Activated B cell treated with CpG ODN at 0.5 μM for 24 hours (primary cell): Measurements from ENCODE around the gene MLPH. TPM values are rescaled to one million over a fixed set of nuclear protein-coding genes. Genes with fewer than 3 reads are reported as not detected.
A peak's percentile ranks its signal among the peaks of the same experiment; 100 is the strongest.

Source experiments
- ATAC-seq: fragments of 200-7000 bp; cut with Tn5 transposase; one replicate; pipeline ENCODE4 v1.10.0; 2021; ENCODE audit warnings: low read depth, mild to moderate bottlenecking, moderate library complexity
- CTCF ChIA-PET: fragments of 350-600 bp; sonication (Branson Sonifier 250); formaldehyde crosslinking; loops from one replicate; lab custom pipeline; 2021; ENCODE audit warnings: antibody characterized with exemption; lab: Charles Lee
- POLR2A ChIA-PET: fragments of 350-600 bp; sonication (Branson Sonifier 250); formaldehyde crosslinking; loops from one replicate; lab custom pipeline; 2021; ENCODE audit warnings: antibody characterized with exemption; lab: Charles Lee
- DNase-seq: peaks from one replicate; pipeline ENCODE4 v3.0.0; 2022
- H3K27ac Mint-ChIP-seq: one replicate; pipeline ENCODE4 v1.8.0; 2020; ENCODE audit warnings: mixed read lengths
- H3K27me3 Mint-ChIP-seq: one replicate; pipeline ENCODE4 v1.8.0; 2021; ENCODE audit warnings: mixed read lengths
- H3K36me3 Mint-ChIP-seq: one replicate; pipeline ENCODE4 v1.8.0; 2021; ENCODE audit warnings: low read depth, mixed read lengths
- H3K4me1 Mint-ChIP-seq: one replicate; pipeline ENCODE4 v1.8.0; 2021; ENCODE audit warnings: mixed read lengths
- H3K4me3 Mint-ChIP-seq: one replicate; pipeline ENCODE4 v1.8.0; 2020; ENCODE audit warnings: mild to moderate bottlenecking, mixed read lengths
- H3K9me3 Mint-ChIP-seq: one replicate; pipeline ENCODE4 v1.8.0; 2020; ENCODE audit warnings: mixed read lengths
- CTCF ChIP-seq: fragments of 200-600 bp; IDR thresholded peaks from one replicate; pipeline ENCODE4 v1.8.0; 2022; ENCODE audit warnings: antibody characterized with exemption, mild to moderate bottlenecking
- intact Hi-C: fragments of 100-400 bp; cut with micrococcal nuclease; formaldehyde crosslinking; loops from one replicate; pipeline ENCODE4 v1.15.1; 2024
- total RNA-seq: library from RNA; stranded (reverse); gene quantifications from 2 replicates; pipeline ENCODE4 v1.2.3, GENCODE V29; 2022

MLPH gene
- total RNA-seq, 1 donor from 2014 or later = not detected

- ChIA-PET POLR2A (interaction anchor here (0.6 to 0.9 kb wide), 3 partner anchors 34 to 65 kb away, joined by 3 to 5 read pairs (median 4); no protein-coding TSS in a partner anchor), CTCF (interaction anchor here (0.6 to 3.1 kb wide), 24 partner anchors 10 to 1747 kb away, joined by 3 to 119 read pairs (median 4); no protein-coding TSS in a partner anchor)
- ATAC-seq = peak; percentile 64
- Mint-ChIP-seq H3K4me1 (no peaks in the 10 kb centered on the region), H3K27ac (no peak overlapping the region), H3K9me3 (no peaks in the 10 kb centered on the region), H3K27me3 (peaks cover 5% of the 10 kb centered on the region), H3K4me3 (no peak overlapping the region), H3K36me3 (no peaks in the 10 kb centered on the region)
- DNase-seq = peak; percentile 58
- TF ChIP-seq CTCF = no peak
- intact Hi-C loops = loop anchor here (1.0 to 2.0 kb wide), 4 partner anchors 59 to 261 kb away; no protein-coding TSS in a partner anchor
These were observed 25.9 kb downstream of the MLPH start for GRCh38 chr2:237512774-237513466.

- no peak for TF ChIP-seq CTCF
- Mint-ChIP-seq H3K27ac (no peak overlapping the region), H3K9me3 (no peaks in the 10 kb centered on the region), H3K27me3 (peaks cover 3% of the 10 kb centered on the region), H3K4me1 (no peaks in the 10 kb centered on the region), H3K4me3 (no peak overlapping the region), H3K36me3 (no peaks in the 10 kb centered on the region)
- POLR2A ChIA-PET = no interaction called here
- CTCF ChIA-PET = interaction anchor here (3.1 kb wide), 2 partner anchors 59 to 231 kb away, joined by 54 to 119 read pairs; no protein-coding TSS in a partner anchor
- DNase-seq = no peak
- intact Hi-C loops = loop anchor here (2.0 kb wide), 1 partner anchor 159 kb away; no protein-coding TSS in a partner anchor
- no peak for ATAC-seq
These were observed 26.6 kb downstream of the MLPH start for GRCh38 chr2:237513693-237514092.

GRCh38 chr2:237514474-237515130, 27.6 kb downstream of the MLPH start:
- no peak for TF ChIP-seq CTCF
- Mint-ChIP-seq H3K4me1 (no peaks in the 10 kb centered on the region), H3K27me3 (peaks cover 3% of the 10 kb centered on the region), H3K9me3 (no peaks in the 10 kb centered on the region), H3K36me3 (no peaks in the 10 kb centered on the region), H3K27ac (no peak overlapping the region), H3K4me3 (no peak overlapping the region)
- intact Hi-C loops = no loop called here
- no peak for ATAC-seq
- ChIA-PET POLR2A (no interaction called here), CTCF (interaction anchor here (0.9 to 3.2 kb wide), 3 partner anchors 57 to 261 kb away, joined by 3 to 16 read pairs (median 3); no protein-coding TSS in a partner anchor)
- no peak for DNase-seq

- no peak for ATAC-seq
- Mint-ChIP-seq H3K4me3 (no peak overlapping the region), H3K4me1 (no peaks in the 10 kb centered on the region), H3K36me3 (no peaks in the 10 kb centered on the region), H3K27me3 (peaks cover 3% of the 10 kb centered on the region), H3K9me3 (no peaks in the 10 kb centered on the region), H3K27ac (no peak overlapping the region)
- TF ChIP-seq CTCF = no peak
- no peak for DNase-seq
- POLR2A ChIA-PET = no interaction called here
- CTCF ChIA-PET = interaction anchor here (0.9 to 3.2 kb wide), 3 partner anchors 56 to 260 kb away, joined by 3 to 16 read pairs (median 3); no protein-coding TSS in a partner anchor
- intact Hi-C loops = no loop called here
These were observed 28.1 kb downstream of the MLPH start for GRCh38 chr2:237515166-237515565.
